Caco-2 (cell line): ENCODE data around the gene RCAN1. TPM values are rescaled to one million over a fixed set of nuclear protein-coding genes. Genes with fewer than 3 reads are reported as not detected.

Source experiments
- BruUV-seq: library from RNA; stranded (reverse); fragments of 400-500 nt; replicated peaks from 2 replicates; lab custom pipeline; 2021; lab: Mats Ljungman, UMichigan
- CTCF ChIA-PET: fragments of 300-600 bp; sonication (Branson Sonifier 250); formaldehyde crosslinking; loops from one replicate; lab custom pipeline; 2022; ENCODE audit warnings: antibody characterized with exemption; lab: Charles Lee
- POLR2A ChIA-PET: fragments of 300-600 bp; sonication (Branson Sonifier 250); formaldehyde crosslinking; loops from one replicate; lab custom pipeline; 2022; ENCODE audit warnings: antibody characterized with exemption; lab: Charles Lee
- DNase-seq, 2 experiments: peaks; one replicate each; pipeline versions ENCODE4 v3.0.0 to v3.0.0-alpha.2; 2020 to 2022
- H3K27me3 ChIP-seq: replicated peaks from 2 replicates; pipeline ENCODE4 v1.6.0; 2011; ENCODE audit warnings: low read length; ENCODE audit not compliant: control insufficient read depth, insufficient read depth
- H3K36me3 ChIP-seq: 2 replicates; pipeline ENCODE4 v1.5.1; 2011; ENCODE audit warnings: low read length; ENCODE audit not compliant: control insufficient read depth, insufficient read depth
- H3K4me1 ChIP-seq: fragments of 250-450 bp; sonication (Bioruptor Pico); 2 replicates; pipeline ENCODE4 v1.5.1; 2020; ENCODE audit warnings: mild to moderate bottlenecking
- H3K4me3 ChIP-seq: 2 replicates; pipeline ENCODE4 v1.5.1; 2011; ENCODE audit warnings: low read depth, mild to moderate bottlenecking, control low read depth, low read length
- H3K9me3 ChIP-seq: fragments of 250-450 bp; sonication (Bioruptor Pico); 2 replicates; pipeline ENCODE4 v1.5.1; 2020; ENCODE audit warnings: mild to moderate bottlenecking, moderate library complexity
- H3K27ac Mint-ChIP-seq: one replicate; pipeline ENCODE4 v1.8.0; 2022; ENCODE audit warnings: mixed read lengths; ENCODE audit not compliant: unreplicated experiment
- H3K27me3 Mint-ChIP-seq: one replicate; pipeline ENCODE4 v1.8.0; 2022; ENCODE audit warnings: mixed read lengths; ENCODE audit not compliant: insufficient read depth, unreplicated experiment
- H3K36me3 Mint-ChIP-seq: one replicate; pipeline ENCODE4 v1.8.0; 2022; ENCODE audit warnings: mild to moderate bottlenecking, mixed read lengths; ENCODE audit not compliant: insufficient read depth, unreplicated experiment
- H3K4me1 Mint-ChIP-seq: one replicate; pipeline ENCODE4 v1.8.0; 2022; ENCODE audit warnings: low read depth, mixed read lengths; ENCODE audit not compliant: unreplicated experiment
- H3K4me3 Mint-ChIP-seq: one replicate; pipeline ENCODE4 v1.8.0; 2022; ENCODE audit warnings: mild to moderate bottlenecking, moderate library complexity, mixed read lengths; ENCODE audit not compliant: unreplicated experiment
- H3K9me3 Mint-ChIP-seq: one replicate; pipeline ENCODE4 v1.8.0; 2022; ENCODE audit warnings: mixed read lengths; ENCODE audit not compliant: unreplicated experiment
- CTCF ChIP-seq, 2 experiments: fragments of 200-600 bp in 1 of 2; IDR thresholded peaks; 1 replicate in 1 of 2; 2 replicates in 1 of 2; pipeline versions ENCODE4 v1.5.1 to v1.8.0; 2011 to 2022; ENCODE audit warnings: antibody characterized with exemption in 1 of 2, control low read depth in 1 of 2, inconsistent platforms in 1 of 2, low read depth in 1 of 2, low read length in 1 of 2, mild to moderate bottlenecking in 1 of 2, moderate library complexity in 1 of 2; ENCODE audit not compliant: insufficient read depth in 1 of 2, severe bottlenecking in 1 of 2, unreplicated experiment in 1 of 2
- intact Hi-C: fragments of 100-400 bp; cut with micrococcal nuclease; formaldehyde crosslinking; loops from one replicate; pipeline ENCODE4 v1.10.0; 2022; ENCODE audit not compliant: unreplicated experiment
- total RNA-seq: library from RNA; stranded (reverse); gene quantifications from 2 replicates; pipeline ENCODE4 v1.2.3, GENCODE V29; 2022

RCAN1 gene
- total RNA-seq, 1 experiment from 2014 or later, result 29.4 TPM

- H3K27ac Mint-ChIP-seq, result peak overlapping the region; percentile 92
- peak; percentile 58 to 66 for TF ChIP-seq CTCF (IDR thresholded peaks at IDR 0.05; ENCODE audit: insufficient read depth in 1 of 2, low read depth in 1 of 2, low read length in 1 of 2, severe bottlenecking in 1 of 2, unreplicated experiment in 1 of 2)
- ChIA-PET CTCF (interaction anchor here (0.9 to 1.7 kb wide), 7 partner anchors 9 to 59 kb away, joined by 3 to 11 read pairs (median 7); no protein-coding TSS in a partner anchor), POLR2A (interaction anchor here (0.8 kb wide), 1 partner anchor 18 kb away, joined by 4 read pairs; no protein-coding TSS in a partner anchor)
- BruUV-seq, result no TSS peak
- no peak overlapping the region for H3K4me3 Mint-ChIP-seq
- H3K4me3 ChIP-seq, result no peak overlapping the region
- H3K27me3 ChIP-seq, result no peaks in the 10 kb centered on the region
- H3K36me3 ChIP-seq, result no peaks in the 10 kb centered on the region
- no peaks in the 10 kb centered on the region for H3K9me3 ChIP-seq
- no peaks in the 10 kb centered on the region for H3K27me3 Mint-ChIP-seq
- peaks cover 28% of the 10 kb centered on the region for H3K4me1 ChIP-seq
- peaks cover 9% of the 10 kb centered on the region for H3K9me3 Mint-ChIP-seq
- intact Hi-C loops, result loop anchor here (2.0 kb wide), 1 partner anchor 17 kb away; no protein-coding TSS in a partner anchor
- no peaks in the 10 kb centered on the region for H3K36me3 Mint-ChIP-seq
- DNase-seq, result peak; percentile 74 to 80
- H3K4me1 Mint-ChIP-seq, result peaks cover 13% of the 10 kb centered on the region
Measured at GRCh38 chr21:34544032-34544496, 70.8 kb downstream of the RCAN1 start.

GRCh38 chr21:34543017-34543416 lies 71.9 kb downstream of the RCAN1 start:
- peaks cover 9% of the 10 kb centered on the region for H3K9me3 Mint-ChIP-seq
- TF ChIP-seq CTCF (IDR thresholded peaks at IDR 0.05; ENCODE audit: insufficient read depth in 1 of 2, low read depth in 1 of 2, low read length in 1 of 2, severe bottlenecking in 1 of 2, unreplicated experiment in 1 of 2), result no peak
- peaks cover 13% of the 10 kb centered on the region for H3K4me1 Mint-ChIP-seq
- DNase-seq, result no peak
- H3K4me3 Mint-ChIP-seq, result no peak overlapping the region
- peak overlapping the region; percentile 79 for H3K27ac Mint-ChIP-seq
- intact Hi-C loops, result no loop called here
- Histone ChIP-seq H3K9me3 (no peaks in the 10 kb centered on the region), H3K27me3 (no peaks in the 10 kb centered on the region), H3K4me3 (no peak overlapping the region), H3K36me3 (no peaks in the 10 kb centered on the region), H3K4me1 (peaks cover 28% of the 10 kb centered on the region)
- BruUV-seq, result no TSS peak
- no peaks in the 10 kb centered on the region for H3K27me3 Mint-ChIP-seq
- ChIA-PET CTCF (interaction anchor here (0.5 to 1.7 kb wide), 6 partner anchors 17 to 1989 kb away, joined by 4 to 11 read pairs (median 7); no protein-coding TSS in a partner anchor), POLR2A (interaction anchor here (1.1 kb wide), 1 partner anchor 16 kb away, joined by 3 read pairs; no protein-coding TSS in a partner anchor)
- H3K36me3 Mint-ChIP-seq, result no peaks in the 10 kb centered on the region

- intact Hi-C loops, result no loop called here
- CTCF ChIA-PET, result no interaction called here
Measured at GRCh38 chr21:34540206-34540605, 74.7 kb downstream of the RCAN1 start.

More at GRCh38 chr21:34540206-34540605, 74.7 kb downstream of the RCAN1 start:
- no peaks in the 10 kb centered on the region for H3K36me3 Mint-ChIP-seq
- H3K4me1 ChIP-seq, result peaks cover 34% of the 10 kb centered on the region
- POLR2A ChIA-PET, result no interaction called here
- no peaks in the 10 kb centered on the region for H3K27me3 ChIP-seq
- no peaks in the 10 kb centered on the region for H3K9me3 ChIP-seq
- peaks cover 9% of the 10 kb centered on the region for H3K9me3 Mint-ChIP-seq
- no peak for DNase-seq
- no peak overlapping the region for H3K4me3 ChIP-seq
- H3K36me3 ChIP-seq, result no peaks in the 10 kb centered on the region
- H3K4me3 Mint-ChIP-seq, result no peak overlapping the region
- H3K27me3 Mint-ChIP-seq, result no peaks in the 10 kb centered on the region
- no peak overlapping the region for H3K27ac Mint-ChIP-seq
- BruUV-seq, result no TSS peak
- no peak for TF ChIP-seq CTCF (IDR thresholded peaks at IDR 0.05; ENCODE audit: insufficient read depth in 1 of 2, low read depth in 1 of 2, low read length in 1 of 2, severe bottlenecking in 1 of 2, unreplicated experiment in 1 of 2)
- peaks cover 21% of the 10 kb centered on the region for H3K4me1 Mint-ChIP-seq
